OCI-M2 (cell line): ENCODE data around the gene TMCC1.
"Not testable (repeated sequence)": the region's sequence is repeated elsewhere in the genome, so short reads cannot be mapped to it uniquely, and the experiment has no call there.

Source experiments
- DNase-seq: peaks from one replicate; lab custom pipeline; 2025; ENCODE audit not compliant: unreplicated experiment; lab: John Stamatoyannopoulos, UW

The TMCC1 gene

DNA sequence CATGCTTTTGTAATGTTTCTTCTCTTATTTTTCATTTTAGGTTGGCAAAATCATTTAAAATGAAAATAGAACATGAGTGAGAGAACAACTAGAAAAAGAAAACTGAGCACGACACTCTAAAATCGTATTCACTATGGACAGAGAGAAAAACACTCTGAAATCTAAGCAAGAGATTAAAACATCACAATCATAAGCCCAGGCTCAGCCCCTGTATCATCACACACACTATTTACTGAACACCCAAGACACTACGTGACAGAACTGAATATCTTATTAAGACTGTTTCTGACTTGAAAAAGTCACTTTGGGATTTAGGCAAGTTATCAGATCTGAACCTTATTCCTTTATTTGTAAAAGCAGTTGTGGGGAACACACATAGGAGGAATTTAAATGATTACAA lies 204.5 kb downstream of the TMCC1 start:
- DNase-seq, result no peak

DNA sequence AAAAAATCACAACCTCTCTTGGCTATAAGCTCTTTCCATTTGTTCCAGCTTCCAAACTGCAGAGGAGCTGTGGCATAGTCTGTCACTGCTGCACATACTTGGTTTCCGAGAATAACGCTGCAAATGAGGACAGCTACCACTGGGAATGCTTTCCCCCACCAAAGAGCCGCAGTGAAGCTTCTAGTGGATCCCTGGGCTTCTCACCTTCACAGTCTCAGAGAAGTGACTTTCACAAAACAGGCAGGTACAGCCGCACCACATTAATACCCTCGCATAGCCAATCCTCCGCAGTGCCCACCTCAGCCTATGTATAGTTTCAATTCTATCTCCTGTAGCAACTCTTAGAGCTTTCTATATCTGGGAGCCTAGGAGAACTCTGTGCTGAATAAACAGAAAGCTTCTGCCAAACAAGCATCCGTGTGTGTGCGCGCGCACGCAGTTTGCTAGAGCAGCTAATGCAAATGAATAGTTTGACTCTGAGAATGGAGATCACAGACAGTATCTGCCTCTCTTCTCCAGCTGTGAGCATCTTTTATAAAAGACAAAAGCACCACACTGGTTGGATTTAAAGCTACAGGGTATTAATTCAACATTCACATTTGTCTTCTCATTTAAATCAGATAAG lies 205.1 kb downstream of the TMCC1 start:
- DNase-seq, result no peak

- no peak for DNase-seq
These were observed 205.9 kb downstream of the TMCC1 start for GRCh38 chr3:129687586-129688125.

- no peak for DNase-seq
These were observed 206.6 kb downstream of the TMCC1 start for GRCh38 chr3:129686941-129687340.

DNA sequence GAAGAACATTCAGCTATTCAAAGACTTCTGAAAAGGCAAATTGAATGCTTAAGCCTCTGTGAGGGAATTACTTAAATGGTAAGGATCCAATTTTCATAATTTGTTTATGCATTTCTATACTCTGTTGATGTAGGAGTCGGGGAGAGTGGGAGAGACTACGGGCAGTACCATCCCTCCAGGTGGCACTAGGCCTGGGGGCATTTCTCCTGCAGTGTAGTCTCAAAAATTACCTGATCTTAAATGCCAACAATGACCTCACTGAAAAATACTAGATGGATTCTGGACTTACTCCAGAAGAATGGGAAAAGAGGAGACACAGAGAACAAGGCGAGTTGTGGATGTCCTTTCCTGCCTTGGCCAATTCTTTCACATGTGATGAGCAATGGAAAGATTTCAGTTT lies 209.2 kb downstream of the TMCC1 start:
- no peak for DNase-seq

DNA sequence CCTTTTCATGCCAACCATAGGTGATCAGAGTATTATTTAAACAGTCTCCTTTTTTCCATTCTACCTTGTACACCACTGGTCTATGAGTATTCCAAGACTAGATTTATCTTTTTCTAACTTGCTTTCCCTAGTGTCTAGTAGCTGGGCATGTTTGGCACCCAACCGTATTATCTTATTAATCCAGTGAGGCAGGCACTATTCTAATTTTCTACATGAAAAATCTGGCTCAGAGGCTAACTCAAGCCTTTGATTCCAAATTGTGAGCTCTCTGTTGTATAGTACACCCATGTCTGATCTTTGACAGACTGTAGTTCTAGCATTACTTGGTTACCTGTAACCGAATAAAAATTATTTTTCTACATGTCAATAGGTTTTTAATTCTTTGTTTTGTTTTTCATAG lies 210.3 kb downstream of the TMCC1 start:
- DNase-seq, result no peak

DNA sequence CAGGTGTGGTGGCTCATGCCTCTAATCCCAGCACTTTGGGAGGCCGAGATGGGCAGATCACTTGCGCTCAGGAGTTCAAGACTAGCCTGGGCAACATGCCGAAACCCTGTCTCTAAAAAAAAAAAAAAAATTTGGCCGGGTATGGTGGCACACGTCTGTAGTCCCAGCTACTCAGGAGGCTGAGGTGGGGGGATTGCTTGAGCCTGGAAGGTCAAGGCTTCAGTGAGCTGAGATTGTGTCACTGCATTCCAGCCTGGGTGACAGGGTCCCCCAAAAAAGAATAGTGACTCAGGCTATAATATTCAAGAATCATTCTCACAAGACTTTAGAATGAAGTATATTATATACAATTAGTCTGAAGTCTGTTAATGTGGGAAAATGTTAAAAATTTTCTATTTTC lies 216.5 kb downstream of the TMCC1 start:
- no peak for DNase-seq

GRCh38 chr3:129674798-129675123 lies 218.8 kb downstream of the TMCC1 start:
- not testable (repeated sequence) for DNase-seq

DNA sequence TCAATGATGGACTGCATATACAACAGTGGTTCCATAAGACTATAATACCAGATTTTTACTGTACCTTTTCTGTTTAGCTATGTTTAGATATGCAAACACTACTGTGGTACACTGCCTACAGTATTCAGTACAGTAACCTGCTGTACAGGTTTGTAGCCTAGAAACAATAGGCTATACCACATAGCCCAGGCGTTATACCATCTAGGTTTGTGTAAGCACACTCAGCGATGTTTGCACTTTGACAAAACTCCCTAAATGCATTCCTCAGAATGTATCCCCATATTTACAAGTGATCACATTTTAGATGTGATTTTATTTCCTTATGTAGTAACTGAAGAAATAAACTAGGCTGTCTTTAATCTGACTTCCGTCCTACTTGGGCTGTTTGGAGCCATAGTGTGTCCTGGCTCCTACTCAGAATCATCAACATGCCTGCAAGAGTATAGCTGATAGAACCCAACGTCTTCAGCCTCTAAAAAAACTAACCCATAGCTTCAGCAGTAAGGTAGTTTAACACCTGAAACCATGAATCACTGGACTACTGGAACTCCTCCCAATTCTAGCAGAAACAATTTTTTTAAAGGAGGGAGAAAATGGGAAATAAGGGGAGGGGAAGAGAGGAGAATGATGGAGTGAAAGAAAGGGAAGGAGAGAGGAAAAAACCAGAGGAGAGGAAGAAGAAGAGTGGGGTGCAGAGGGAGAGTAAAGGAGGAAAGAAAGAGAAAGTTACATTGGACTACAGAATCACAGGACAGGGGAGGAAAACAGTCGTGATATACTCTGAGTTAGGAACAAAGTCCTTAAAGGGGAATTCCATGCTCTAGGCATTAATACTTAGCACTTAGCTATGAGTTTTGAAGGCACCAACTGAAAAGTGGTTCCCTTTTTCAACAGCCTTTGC lies 219.4 kb downstream of the TMCC1 start:
- DNase-seq, result no peak

DNA sequence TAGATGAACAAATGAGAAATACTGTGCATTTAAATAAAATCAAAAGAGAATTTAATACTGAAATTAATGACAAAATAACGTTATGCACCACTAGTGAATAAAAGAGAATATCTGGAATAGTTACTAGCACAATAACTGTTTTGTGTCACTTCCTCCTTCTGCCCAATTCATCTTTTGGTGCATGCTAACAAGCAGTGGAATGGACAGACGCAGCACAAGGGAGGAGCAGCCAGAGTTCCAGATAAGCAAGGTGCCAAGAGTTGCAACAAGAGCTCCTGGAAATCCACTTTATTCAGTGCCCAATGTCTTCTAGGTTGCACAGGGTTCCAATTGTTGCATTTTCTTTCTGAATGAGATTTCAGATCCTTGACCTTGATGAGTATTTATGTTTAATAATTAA lies 220.5 kb downstream of the TMCC1 start:
- no peak for DNase-seq

DNA sequence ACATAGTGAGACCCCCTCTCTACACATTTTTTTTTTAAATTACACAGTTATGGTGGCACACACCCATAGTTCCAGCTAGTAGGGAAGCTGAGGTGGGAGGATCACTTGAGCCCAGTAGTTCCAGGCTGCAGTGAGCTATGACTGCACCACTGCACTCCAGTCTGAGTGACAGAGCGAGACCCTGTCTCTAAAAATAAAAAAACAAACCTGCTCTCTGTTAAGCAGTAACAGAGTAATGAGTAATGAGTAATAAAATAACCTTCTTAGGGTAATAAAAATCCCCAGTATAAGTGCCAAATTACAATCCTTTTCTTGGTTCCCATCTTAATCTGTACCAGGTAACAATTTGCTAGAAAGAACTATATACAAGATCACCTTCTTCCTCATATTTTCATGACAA lies 221.1 kb downstream of the TMCC1 start:
- DNase-seq, result no peak

DNA sequence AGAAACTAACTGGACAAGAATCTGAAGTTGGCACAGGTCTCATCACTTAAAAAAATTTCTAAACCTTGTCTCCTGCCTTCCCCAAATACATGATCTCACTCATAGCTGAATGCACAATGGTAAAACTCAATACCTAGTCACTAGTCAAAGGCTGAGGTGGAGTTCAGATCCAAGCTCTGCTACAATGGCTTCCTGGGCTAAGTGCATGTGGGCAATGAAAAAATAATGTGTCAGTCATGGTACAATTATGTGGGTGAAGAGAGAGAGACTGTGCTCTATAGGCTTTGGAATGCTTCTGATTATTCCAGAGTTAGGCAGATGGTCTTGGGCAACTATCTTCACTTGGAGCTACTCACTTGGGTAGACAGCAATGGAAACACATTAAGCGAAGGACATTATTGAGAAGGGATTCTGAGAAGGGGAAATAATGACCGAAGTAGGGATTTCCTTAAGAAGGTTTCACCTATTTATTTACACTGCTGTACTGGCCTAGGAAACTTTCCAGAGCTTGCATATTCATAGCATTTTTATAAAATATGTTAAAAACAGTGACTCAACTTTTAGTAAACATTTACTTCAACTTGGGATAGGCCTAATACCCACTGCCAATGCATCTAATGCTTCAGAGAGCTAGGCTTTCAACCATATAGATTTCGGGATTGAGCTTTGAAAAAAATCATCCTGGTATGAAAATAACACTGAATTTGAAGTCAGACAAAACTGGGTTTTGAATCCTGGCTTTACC lies 228.3 kb downstream of the TMCC1 start:
- DNase-seq, result no peak

DNA sequence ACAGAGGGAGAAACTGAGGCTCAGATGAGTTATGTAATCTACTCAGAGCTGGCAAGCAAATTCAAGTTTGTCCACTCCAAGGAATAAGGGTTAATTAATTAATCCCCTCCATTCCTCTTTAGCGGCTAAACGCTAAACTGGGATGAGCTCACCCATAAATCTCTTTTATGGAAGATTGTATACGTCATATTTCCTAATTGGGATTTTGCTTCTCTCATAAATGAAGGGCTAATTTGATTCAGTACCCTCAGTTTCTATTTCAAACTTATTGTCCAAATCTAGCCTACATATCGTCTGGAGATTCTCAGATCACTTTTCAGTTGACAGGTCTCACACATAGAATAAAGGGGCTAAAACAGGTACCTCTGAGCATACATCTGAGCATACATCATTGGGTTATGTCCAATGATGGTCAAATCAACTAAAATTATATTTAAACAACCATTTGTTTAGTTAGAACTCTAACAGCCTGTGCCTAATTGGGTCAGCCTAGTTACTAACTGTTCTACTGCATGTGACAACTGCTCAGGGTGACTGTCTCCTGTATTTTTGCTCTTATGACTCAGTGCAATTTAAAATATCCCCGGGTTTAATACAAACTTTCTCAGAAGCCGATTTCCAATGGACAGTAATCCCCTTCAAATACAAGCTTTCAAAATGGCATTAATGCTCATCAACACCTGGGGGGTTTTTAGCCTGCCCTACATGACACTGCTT lies 229.4 kb downstream of the TMCC1 start:
- no peak for DNase-seq

GRCh38 chr3:129663045-129663446 lies 230.5 kb downstream of the TMCC1 start:
- DNase-seq, result no peak

DNA sequence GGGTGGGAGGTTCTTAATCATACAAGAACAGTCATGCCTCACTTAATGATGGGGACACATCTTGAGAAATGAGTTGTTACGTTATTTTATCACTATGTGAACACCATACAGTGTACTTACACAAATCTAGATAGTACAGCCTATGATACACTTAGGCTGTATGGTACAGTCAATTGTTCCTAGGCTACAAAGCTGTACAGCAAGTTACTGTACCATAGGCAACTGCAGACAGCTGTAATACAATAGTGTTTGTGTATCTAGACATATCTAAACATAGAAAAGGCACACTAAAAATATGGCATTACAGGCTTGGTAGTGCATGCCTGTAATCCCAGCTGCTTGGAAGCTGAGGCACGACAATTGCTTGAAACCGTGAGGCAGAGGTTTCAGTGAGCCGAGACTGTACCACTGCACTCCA lies 231.3 kb downstream of the TMCC1 start:
- DNase-seq, result no peak

- DNase-seq, result no peak
These were observed 231.7 kb downstream of the TMCC1 start for GRCh38 chr3:129661766-129662165.

- DNase-seq, result no peak
These were observed 235.2 kb downstream of the TMCC1 start for GRCh38 chr3:129658110-129658843.

GRCh38 chr3:129657261-129658046 lies 236.1 kb downstream of the TMCC1 start:
- DNase-seq, result no peak

- no peak for DNase-seq
These were observed 236.8 kb downstream of the TMCC1 start for GRCh38 chr3:129656659-129657247.
